Cortex of kidney (tissue), 1 donor: ENCODE results near the gene TM4SF20.

ENCODE experiments used
- DNase-seq: peaks from one replicate; lab custom pipeline; 2025; lab: John Stamatoyannopoulos, UW

TM4SF20 gene, protein sequence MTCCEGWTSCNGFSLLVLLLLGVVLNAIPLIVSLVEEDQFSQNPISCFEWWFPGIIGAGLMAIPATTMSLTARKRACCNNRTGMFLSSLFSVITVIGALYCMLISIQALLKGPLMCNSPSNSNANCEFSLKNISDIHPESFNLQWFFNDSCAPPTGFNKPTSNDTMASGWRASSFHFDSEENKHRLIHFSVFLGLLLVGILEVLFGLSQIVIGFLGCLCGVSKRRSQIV

GRCh38 chr2:227379095-227379494, at the start of gene TM4SF20:
Gene TM4SF20, minus strand, starts transcription at chr2:227379306. Its CDS starts 38 bp downstream, at chr2:227379268.
- no peak for DNase-seq

GRCh38 chr2:227428731-227429285, 49.7 kb upstream of the TM4SF20 start:
- no peak for DNase-seq

DNA sequence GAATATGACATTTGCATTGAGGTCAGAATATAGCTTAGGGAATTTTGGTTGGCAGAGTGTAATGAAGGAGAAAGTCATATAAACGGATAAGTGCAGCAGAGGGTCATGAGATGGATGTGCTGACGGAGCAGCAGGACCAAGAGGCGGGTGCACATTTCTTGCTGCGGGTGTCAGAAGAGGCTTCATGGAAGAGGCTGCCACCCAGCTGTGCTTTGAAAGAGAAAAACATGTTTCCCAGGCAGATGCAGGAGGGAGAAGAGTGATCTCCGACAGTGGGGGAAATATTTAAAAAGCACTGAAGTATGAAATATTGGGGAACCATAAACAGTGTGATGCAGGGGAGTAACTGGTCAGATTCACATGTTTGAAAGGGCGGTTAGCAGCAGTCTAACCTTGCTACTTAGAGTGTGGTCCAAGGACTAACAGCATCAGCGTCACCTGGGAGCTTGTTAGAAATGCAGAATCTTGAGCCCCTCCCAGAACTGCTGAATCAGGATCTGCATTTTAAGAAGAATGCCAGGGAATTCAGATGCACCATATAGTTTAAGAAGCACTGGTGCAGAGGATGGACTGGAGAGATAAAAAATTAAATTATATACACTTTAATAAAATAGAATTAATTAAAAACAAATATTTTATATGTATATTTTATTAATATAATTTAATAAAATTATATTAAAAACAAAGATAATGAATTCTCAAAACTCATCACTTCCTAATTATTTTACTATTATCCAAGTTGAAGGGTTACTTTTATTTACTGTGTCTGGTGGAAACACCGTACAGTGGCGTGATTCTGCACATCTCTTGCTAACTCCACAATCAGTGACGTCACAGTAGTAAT, 44.8 kb upstream of the TM4SF20 start:
- no peak for DNase-seq

DNA sequence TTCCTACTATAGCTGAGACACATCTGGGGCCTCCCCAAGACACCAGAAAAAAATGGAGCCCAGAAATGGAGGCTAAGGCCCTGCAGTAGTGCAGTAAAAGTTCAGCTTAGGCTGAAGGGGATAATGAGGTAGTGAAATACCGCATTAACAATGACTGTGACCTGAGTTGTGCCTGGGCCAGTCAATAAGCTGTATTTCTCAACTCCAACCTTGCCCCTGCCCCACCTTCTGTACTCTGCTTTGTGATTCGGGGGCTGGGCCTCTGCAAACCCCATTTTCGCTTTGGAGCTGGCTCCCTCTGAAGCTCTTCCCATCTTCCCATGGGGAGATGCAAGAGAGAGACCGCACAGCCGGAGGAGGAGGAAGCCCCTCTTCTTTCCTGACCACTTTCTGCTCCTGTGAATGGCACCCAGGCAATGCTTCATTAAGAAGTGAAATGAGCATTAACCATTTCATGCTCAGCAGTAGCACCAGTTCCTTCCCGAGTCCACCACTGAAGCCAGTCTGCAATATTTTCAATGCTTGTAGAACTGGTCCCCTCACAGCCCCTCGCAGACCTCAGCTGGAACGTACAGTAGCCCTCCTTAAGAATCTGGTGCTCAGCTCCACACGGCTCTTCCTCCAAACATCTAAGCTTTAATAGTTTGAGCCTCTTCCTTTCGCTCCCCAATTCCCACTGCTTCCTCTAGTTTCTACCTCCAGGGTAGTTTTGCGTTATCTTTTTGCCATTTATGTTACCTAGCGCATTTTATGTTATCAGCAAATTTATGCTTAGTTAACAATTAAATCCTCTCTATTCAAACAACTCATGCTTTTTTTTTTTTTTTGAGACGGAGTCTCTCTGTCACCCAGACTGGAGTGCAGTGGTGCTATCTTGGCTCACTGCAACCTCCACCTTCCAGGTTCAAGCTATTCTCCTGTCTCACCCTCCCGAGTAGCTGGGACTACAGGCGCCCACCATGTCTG, 41.3 kb upstream of the TM4SF20 start:
- no peak for DNase-seq

- no peak for DNase-seq
Observed at GRCh38 chr2:227416701-227417100, 37.6 kb upstream of the TM4SF20 start.

DNA sequence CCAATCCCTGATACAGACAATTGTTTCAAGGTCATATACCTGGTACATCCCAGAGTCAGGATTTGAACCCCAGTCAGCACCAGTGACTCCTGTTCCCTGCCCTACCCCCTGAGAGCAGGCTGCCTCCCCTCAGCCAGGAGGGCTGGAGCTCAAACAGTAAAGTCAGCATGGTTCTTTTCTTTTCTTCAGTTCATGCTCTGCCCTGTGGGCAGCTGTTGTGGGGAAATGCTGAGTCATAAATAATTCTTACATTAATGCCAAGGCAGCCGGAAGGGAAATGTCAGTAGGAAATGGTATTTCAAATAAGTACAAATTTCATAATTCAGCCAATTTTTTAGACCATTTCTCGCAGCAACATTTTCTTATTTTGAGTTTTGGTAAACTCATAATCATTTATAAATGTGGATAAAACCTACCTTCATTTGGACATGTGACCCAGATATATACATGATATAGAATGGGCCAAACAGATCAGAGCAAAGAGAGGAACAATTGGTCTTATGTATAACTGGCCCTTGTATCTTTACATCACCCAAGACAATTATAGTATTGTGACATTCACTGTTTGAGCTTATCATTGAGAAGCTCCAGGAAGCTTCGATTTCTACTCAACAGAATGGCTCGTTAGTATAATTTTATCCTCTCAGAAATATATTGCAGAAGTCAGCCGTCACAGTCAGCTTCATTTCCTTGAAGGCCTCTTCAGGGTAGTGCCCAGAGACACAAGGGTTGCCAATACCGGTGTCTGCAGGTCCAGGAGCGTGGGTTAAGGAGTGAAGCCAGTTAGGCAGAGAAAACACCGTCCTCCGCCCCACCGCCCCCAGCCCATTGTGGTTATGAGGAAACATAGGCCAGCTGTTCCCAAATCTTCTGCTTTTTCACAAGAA, 36.7 kb upstream of the TM4SF20 start:
- DNase-seq: no peak

DNA sequence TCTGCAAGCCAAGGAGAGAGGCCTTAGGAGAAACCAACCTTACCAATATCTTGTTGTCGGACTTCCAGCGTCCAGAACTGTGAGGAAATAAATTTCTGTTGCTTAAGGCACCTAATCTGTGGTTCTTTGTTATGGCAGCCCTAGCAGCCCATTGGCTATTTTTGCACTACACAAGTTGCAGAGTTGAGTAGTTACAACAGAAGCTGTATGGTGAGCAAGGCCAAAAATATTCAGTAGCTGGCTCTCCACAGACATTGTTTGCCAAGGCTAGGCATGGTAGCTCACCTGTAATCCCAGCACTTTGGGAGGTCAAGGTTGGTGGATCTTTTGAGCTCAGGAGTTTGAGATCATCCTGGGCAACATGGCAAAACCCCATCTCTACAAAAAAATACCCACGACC, 35.7 kb upstream of the TM4SF20 start:
- DNase-seq: no peak

GRCh38 chr2:227413371-227413770, 34.3 kb upstream of the TM4SF20 start:
- DNase-seq: no peak

GRCh38 chr2:227412877-227413276, 33.8 kb upstream of the TM4SF20 start:
- DNase-seq: no peak

GRCh38 chr2:227411990-227412350, 32.9 kb upstream of the TM4SF20 start:
- DNase-seq: no peak

DNA sequence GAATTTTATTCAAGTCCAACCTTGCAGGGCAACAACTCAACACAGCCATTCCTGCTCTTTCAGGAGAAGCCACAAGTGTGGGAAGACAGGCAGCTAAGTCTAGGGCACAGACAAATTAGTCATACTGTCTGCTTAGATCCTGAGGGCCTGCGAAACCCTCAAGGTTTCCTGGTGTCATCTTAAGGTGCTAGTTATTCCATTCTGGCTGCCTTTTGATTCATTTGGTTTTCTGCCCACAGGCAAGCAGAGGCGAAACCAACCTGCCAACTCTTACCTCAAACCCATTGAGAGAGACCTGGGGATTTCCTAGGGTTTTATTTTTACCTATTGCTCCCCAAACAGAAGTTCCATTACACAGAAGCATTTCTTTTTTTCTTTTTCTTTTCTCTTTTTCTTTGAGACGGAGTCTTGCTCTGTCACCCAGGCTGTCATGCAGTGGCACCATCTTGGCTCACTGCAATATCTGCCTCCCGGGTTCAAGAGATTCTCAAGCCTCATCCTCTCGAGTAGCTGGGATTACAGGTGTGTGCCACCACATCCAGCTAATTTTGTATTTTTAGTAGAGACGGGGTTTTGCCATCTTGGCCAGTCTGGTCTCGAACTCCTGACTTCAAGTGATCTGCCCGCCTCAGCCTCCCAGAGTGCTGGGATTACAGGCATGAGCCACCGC, 32.3 kb upstream of the TM4SF20 start:
- no peak for DNase-seq

DNA sequence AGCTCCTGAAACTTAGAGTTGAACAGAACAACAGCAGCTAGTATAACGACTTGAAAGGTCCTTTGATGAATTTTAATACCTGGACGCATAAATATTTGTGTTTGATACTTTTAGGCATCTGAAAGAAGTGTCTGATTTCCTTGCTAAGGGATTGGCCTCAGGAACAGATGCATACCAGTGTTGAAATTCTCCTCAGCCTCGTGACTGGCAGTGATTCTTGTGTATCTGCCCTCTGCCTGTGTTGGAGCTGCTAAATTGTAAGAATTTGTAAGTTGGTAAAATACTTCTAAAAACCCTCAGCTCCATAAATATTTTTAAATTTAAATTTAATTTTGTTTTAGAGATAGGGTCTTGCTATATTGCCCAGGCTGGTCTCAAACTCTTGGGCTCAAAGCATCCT, 31.1 kb upstream of the TM4SF20 start:
- DNase-seq: no peak

GRCh38 chr2:227407591-227408151, 28.6 kb upstream of the TM4SF20 start:
- no peak for DNase-seq

DNA sequence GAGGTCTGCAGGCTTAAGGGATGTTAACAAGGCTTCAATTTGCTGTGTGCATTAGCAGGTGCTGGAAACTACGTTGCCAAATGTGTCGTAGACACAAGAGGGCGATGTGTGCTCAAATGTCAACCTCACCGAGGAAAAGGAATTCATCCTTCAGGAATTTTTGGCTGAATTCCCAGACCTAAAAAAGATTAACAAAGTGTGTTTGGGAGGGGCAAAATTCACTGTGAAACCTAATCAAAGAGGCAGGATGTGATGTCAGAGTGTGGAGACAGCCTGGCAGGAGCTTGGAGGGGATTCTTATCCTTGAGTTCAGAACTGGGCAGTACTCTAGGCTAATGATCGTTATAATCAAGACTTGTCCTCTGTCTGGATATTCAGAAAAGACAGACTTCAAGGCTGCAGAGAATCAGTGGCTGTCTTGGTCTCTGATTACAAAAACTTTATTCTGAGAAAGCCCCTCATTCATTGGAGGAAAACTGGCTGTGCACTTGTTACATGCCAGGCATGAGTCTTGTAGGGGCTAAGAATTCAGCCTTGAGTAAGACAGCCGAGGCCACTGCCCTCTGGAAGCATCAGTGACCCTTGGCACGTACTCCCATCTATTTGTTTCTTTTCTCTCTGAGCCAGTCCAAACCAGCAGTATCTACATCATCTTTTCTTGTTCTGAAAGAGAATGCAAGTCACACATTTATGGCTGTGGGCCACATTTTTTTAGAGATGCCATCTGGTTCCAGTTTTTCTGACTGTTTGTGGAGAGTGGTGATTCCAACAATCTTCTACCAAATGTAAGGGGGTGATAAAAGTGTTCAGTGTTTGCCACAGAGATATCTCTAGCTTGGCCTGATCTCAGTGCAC, 27.3 kb upstream of the TM4SF20 start:
- DNase-seq: no peak

- no peak for DNase-seq
Observed at GRCh38 chr2:227404585-227405271, 25.6 kb upstream of the TM4SF20 start.

DNA sequence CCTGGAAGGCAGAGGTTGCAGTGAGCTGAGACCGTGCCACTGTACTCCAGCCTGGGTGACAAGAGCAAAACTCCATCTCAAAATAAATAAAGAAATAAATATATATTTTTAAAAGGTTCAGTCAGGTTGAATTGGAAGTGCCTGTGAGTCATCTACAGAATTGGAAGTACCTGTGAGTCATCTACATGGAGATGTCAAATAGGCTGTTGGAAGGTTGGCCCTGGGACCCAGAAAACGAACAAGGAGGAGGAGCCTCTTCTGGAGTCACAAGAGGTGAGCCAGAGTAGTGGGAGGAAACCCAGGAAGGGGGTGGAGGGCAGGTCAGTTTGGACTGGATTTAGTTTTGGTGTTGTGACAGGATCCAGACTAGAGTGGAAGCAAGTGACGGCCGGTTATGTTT, 23.9 kb upstream of the TM4SF20 start:
- DNase-seq: no peak

DNA sequence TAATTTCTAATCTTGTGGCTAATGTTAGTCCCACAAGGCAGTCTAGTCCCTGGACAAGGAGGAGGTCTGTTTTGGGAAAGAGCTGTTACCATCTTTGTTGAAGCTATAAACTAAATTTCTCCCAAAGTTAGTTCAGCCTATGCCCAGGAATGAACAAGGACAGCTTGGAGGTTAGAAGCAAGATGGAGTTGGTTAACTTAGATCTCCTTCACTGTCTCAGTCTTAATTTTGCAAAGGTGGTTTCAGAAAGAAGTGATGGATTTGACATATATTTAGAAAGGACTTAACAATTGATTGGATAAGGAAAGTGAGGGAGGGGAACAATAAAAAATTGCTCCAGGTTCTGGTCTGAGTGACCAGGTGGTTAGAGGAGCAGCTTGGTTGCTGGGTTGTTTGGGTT, 23.2 kb upstream of the TM4SF20 start:
- no peak for DNase-seq

DNA sequence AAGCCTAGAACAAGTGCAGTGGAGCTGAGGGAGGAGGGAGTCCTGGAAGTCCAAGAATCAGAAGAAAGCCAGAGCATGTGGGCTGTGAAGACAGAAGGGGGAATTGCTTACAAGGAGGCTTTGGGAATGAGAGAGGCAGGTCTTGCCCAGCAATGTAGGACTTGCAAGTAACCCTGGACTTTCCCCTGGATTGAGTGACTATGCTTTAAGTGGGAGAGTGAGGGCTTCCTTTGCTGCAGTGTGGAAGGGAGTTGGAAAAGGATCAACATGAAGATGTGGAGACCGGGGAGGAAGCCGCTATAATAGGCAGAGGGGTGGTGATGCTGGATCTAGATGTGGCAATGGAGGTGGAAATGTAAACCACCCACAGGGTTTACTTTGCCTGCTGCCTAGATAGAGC, 22.4 kb upstream of the TM4SF20 start:
- no peak for DNase-seq
